ENCODE measurements around the gene IFNA5.

The IFNA5 gene
- total RNA-seq: 0 to 0.07 reads per million in 2 donors

- no peak for DNase-seq
These were observed at the start of gene IFNA5 for GRCh38 chr9:21305213-21305612. TSS of gene IFNA5 (minus strand) at chr9:21305313. CDS start at chr9:21305256, 57 bp downstream.

- DNase-seq: no peak
These were observed 45.7 kb upstream of the IFNA5 start, which contains the start of gene IFNA6 for GRCh38 chr9:21350787-21351186. TSS of gene IFNA6 (minus strand) at chr9:21350887. CDS start at chr9:21350887, 0 bp downstream.

GRCh38 chr9:21348430-21348970 lies 43.4 kb upstream of the IFNA5 start:
- DNase-seq: no peak

DNA sequence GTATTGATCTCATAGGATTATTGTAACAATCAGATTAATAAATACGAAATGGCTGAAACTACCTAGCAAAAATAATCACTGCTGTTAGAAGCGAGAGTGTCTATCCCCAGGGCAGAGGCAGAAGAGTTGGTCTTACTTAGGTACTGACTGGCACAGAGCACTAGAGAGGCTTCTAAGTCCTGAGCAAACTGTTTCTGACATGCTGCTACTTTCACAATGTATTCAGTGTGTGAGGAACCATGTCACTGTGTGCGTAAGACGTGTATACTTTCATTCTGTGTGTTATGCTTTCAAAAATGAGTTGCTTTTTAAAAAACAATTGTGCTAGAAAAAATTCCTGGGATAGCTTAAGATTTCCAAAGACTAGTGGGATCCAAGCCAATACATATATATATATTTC lies 35.6 kb upstream of the IFNA5 start:
- no peak for DNase-seq

DNA sequence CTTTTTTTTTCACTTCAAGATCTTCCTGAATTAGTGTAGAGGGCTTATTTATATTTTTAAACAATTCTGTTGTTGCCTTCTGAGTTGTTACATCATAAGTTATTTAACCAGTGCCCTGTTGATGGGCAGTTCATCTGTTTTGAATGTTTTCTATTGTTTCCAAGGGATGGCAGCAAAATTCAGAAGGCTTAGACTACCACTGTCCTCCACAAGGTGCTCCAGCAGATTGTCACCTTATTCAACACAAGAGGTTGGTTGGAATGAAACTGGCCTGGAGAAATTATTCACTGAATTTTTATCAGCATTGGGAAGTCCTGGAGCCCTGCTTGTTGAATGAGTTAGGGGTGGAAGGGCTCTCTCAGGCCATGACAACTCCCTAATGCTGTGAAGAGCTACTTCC lies 31.3 kb upstream of the IFNA5 start:
- no peak for DNase-seq

DNA sequence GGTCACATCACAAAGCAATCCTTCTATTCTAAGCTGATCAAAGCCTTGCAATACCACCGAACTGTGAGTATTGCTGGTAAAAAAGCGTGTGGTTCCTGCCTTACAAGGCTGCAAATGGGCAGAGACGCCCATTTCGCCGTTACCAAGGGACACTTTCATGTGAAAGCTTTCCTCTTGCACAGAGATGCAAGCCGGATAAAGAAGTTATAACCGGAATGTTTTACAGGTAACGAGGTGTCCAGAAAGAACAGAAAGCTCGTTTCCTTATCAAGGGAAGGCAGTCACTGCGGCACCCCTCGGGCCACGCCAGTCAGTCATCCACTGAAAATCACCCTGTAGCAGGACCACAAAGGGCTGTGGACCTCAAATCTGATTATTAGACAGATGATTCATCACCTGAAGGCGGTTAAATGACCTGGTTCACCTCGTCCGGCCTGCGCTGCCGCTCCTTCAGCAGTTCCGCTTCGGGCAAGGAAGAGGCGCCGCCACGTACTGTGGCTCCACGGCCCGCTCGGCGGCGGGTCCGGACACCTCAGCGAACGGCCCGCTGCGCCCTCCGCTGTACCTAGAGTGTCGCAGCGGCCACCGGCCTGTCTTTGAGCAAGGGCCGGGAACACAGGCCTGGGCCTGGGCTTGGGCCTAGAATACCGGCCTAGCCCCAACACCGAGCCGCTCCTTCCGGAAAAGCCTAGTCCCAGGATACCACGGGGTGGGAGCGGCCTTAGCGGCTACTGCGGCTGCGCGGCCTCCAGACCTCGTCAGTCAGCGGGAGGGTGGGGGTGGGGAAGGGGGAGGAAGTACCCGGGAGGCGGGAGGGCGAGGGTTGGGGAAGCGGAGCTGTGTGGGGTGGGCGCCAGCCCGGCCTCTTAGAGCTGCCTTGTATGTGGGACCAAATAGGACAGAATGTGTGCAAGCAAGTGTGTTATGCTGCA lies 29.9 kb upstream of the IFNA5 start, which contains the start of gene KLHL9:
Gene KLHL9 (minus strand): TSS at position 704 of the 932 bp plus-strand sequence. CDS start 545 bp downstream, at position 159.
- DNase-seq: peak; percentile 80

DNA sequence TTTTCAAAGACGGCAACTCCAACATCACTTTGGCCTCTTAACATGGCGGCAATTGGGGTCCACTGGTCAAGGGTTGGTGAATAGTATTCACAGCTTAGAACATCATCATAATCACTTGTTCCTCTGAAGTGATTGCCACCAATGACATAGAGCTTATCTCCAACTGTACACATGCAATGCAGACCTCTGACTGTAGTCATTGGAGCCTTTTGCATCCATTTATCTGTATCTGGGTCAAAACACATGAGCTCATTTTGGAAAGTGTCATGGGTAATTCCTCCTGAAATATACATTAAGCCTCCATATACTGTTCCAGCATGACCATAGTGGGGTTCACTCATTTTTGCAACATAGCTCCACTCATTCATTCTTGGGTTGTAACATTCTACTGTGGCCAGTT lies 28.1 kb upstream of the IFNA5 start:
- DNase-seq: no peak

DNA sequence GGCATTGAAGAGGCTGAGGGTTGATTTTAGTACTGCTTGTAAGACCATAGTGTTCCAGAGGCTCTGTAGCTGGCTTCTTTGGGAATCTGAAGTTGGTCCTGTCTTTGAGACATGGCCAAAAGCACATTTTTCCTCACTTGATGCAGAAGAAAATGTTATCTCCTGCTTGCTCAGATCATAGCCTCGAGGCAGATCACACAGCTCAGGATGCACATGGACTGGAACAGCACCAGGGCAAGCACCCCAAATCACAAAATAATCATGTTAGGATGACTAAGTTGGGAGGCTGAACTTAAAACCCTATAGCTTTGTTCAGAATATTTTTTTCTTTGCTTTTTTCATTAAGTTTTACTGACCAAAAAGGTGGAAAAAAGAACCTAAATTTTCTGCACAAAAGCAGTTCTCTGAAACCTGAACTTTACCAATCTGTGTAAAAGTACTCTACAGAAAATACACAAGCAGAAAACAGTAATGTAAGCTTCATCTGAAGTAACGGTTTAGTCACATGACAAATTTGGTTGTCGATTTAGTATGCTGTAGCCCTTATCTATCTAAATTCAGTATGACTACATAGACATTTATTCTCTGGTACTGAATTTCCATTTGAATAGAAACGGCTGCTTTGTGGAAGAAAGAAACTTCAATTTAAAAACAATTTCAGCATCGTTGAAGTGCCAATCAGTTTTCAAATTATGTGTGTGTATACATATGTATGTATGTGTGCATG lies 26.7 kb upstream of the IFNA5 start:
- no peak for DNase-seq

- no peak for DNase-seq
These were observed 21.5 kb upstream of the IFNA5 start for GRCh38 chr9:21326526-21327139.

- DNase-seq: no peak
These were observed 18.9 kb upstream of the IFNA5 start for GRCh38 chr9:21324047-21324446.

GRCh38 chr9:21322911-21323461 lies 17.9 kb upstream of the IFNA5 start:
- no peak for DNase-seq

DNA sequence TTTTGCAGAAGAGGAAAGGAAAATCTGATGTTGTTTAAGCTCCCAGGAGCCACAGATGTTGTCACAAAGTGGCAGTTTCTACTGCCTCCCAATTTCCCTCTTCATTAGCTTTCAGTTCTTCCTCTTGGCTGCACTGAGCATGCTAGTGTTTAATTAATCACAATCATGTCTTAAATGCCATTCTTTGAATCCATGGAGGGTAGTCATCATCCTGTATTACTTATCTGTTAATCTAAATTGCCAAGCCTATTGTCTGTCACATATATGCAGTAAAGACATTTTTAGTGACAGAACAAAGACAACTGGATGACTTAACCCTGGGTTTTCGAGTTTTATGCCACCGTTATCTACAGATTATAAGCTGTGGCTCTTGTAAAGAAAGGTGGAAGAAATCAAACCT lies 15.4 kb upstream of the IFNA5 start:
- DNase-seq: no peak

- DNase-seq: no peak
These were observed 13.1 kb upstream of the IFNA5 start for GRCh38 chr9:21317956-21318923.

DNA sequence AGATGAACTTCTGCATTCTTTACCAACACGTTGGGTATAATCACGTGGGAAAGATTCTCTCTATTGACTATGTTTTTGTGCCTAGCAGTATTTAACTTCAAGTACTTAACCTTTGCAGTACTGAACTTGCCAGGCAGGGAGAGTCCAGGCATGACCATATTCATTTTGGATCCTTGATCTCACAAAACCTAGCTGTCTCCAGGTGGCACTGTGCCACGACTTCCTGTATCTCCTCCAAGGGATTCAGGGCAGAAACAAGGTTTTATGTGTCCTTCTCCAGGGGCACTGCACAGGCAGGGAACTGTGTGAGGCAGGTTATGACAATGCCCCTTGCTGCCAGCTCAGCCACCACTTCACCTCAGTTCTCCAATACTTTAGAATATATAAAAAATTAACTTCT lies 11.7 kb upstream of the IFNA5 start:
- DNase-seq: no peak

- DNase-seq: no peak
These were observed 11.1 kb upstream of the IFNA5 start for GRCh38 chr9:21316032-21316842.

- no peak for DNase-seq
These were observed 9.0 kb upstream of the IFNA5 start for GRCh38 chr9:21314152-21314551.

DNA sequence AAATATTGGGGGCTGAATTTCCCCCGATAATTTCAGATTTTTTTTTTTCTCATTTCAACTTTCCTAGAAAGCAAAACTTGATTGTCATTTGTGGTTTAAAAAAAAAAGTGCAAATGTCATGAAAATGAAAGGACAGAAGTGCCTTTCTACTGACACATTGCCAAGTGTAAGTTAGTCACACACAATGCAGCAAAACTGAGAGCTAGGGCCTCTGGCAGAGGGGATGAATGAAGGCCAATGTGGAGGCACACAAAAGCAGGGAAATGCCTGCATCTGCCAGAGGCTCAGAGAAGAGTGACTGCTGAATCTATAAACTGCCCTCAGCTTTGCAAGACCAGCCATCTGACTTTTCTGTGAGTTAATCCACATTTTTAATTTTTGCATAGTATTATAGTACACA lies 6.8 kb upstream of the IFNA5 start:
- DNase-seq: no peak

DNA sequence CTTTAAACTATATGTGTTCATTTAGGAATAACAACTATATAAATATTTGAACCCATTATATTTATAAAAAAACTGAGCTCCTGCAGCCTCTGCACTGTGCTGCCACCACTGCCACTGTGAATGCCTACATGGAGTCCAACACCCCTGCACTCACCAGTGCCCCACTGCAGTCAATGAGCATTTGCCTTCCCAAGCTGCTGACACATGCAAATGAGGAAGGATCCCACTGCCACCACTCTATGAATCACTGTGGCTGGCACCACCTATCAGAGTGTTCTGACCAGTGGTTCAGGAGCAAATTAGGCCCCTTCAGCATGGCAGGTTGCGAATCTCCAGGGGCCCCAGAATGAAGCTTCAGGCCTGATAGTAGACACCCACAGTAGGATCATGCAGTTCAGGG lies 9.1 kb downstream of the IFNA5 start:
- DNase-seq: no peak

DNA sequence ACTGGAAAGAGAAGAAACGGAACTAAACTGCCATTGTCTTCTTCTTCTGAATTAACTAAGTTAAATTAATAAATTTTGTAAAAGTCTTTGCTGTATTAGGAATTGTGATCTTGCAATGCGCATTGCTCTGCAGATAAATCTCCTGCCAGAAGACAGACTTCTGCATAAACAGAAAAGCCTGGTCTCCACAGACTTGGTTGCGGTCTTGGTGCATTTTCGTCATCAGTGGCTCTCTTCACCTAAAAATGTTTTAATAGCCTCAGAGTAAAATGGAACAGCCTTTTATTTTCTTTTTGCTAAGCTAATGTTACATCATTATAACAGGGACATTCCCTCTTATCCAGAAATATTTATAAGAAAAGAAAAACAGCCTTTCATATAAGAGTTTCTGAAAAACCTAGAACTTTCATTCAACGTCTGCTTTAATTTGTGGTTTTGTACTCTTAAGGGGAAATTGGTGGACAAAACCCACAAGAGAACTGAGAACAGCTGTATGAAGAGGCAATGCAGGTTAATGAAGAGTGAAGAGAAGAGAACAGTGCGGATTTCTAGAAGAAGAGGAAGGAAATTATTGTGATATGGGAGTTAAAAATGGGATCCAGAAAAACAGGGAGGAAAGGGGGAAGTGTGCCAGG lies 10.1 kb downstream of the IFNA5 start:
- no peak for DNase-seq

DNA sequence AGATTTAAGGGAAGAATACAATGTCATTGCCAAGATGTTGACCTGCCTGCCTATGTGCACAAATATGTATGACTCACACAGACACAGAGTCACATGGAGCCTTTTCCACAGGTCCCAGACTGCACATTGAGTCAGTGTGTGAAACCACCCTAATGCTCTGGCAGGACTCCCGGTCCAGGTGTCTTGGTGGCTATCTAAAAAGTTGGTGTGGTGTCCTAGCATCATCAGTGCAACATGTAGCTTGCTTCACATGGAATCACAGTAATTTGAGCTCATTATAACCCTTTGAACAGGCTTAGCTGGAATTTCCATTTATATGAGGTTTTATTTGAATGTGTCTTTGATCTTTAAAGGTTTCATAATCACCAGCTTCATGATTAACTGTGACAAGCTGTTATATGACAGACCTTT lies 10.7 kb downstream of the IFNA5 start:
- no peak for DNase-seq

All from T-helper 9 cell (primary cell).